PC-9 (cell line): ENCODE data around the gene HDAC11. TPM values are rescaled to one million over a fixed set of nuclear protein-coding genes. Genes with fewer than 3 reads are reported as not detected.
"Not testable (repeated sequence)": the region's sequence is repeated elsewhere in the genome, so short reads cannot be mapped to it uniquely, and the experiment has no call there.

ENCODE experiments used
- BruUV-seq: library from RNA; stranded (reverse); fragments of 400-500 nt; replicated peaks from 2 replicates; lab custom pipeline; 2021; lab: Mats Ljungman, UMichigan
- CTCF ChIA-PET: fragments of 300-600 bp; sonication (Branson Sonifier 250); formaldehyde crosslinking; loops from one replicate; lab custom pipeline; 2022; ENCODE audit warnings: antibody characterized with exemption; lab: Charles Lee
- POLR2A ChIA-PET: fragments of 300-600 bp; sonication (Branson Sonifier 250); formaldehyde crosslinking; loops from one replicate; lab custom pipeline; 2022; ENCODE audit warnings: antibody characterized with exemption; ENCODE audit not compliant: unreplicated experiment; lab: Charles Lee
- DNase-seq, 2 experiments: peaks; one replicate each; pipeline versions ENCODE4 v3.0.0 to v3.0.0-alpha.2; 2015 to 2022; ENCODE audit warnings: mixed read lengths in 1 of 2
- H2AFZ ChIP-seq: fragments of 200-600 bp; sonication (generic); 2 replicates; pipeline ENCODE4 v1.8.1; 2017; ENCODE audit warnings: antibody characterized with exemption
- H3F3A ChIP-seq: fragments of 200-600 bp; sonication (generic); 2 replicates; pipeline ENCODE4 v1.8.1; 2017; ENCODE audit warnings: antibody characterized with exemption, mild to moderate bottlenecking, low read depth; ENCODE audit not compliant: insufficient read depth
- H3K27ac ChIP-seq: fragments of 200-600 bp; sonication (generic); 2 replicates; pipeline ENCODE4 v1.6.1; 2016; ENCODE audit warnings: mixed run types
- H3K27me3 ChIP-seq: fragments of 200-600 bp; sonication (generic); 2 replicates; pipeline ENCODE4 v1.6.1; 2016; ENCODE audit warnings: low read depth, mixed run types; ENCODE audit not compliant: insufficient read depth
- H3K36me3 ChIP-seq: fragments of 200-600 bp; sonication (generic); 2 replicates; pipeline ENCODE4 v1.6.1; 2016; ENCODE audit warnings: low read depth, mixed run types
- H3K4me1 ChIP-seq: fragments of 200-600 bp; sonication (generic); replicated peaks from 2 replicates; pipeline ENCODE4 v1.6.1; 2016; ENCODE audit warnings: mixed run types; ENCODE audit not compliant: insufficient read depth
- H3K4me2 ChIP-seq: fragments of 200-600 bp; sonication (generic); 2 replicates; pipeline ENCODE4 v1.6.1; 2017; ENCODE audit warnings: mixed run types
- H3K4me3 ChIP-seq: fragments of 200-600 bp; sonication (generic); 2 replicates; pipeline ENCODE4 v1.6.1; 2016; ENCODE audit warnings: mixed run types
- H3K79me2 ChIP-seq: fragments of 200-600 bp; sonication (generic); 2 replicates; pipeline ENCODE4 v1.6.1; 2017; ENCODE audit warnings: low read depth, mixed run types
- H3K9me2 ChIP-seq: fragments of 200-600 bp; sonication (generic); 2 replicates; pipeline ENCODE4 v1.8.1; 2017; ENCODE audit warnings: mild to moderate bottlenecking; ENCODE audit not compliant: insufficient read depth
- H3K9me3 ChIP-seq: fragments of 200-600 bp; sonication (generic); 2 replicates; pipeline ENCODE4 v1.8.1; 2016; ENCODE audit warnings: low read depth; ENCODE audit not compliant: insufficient read depth
- H4K20me1 ChIP-seq: fragments of 200-600 bp; sonication (generic); 2 replicates; pipeline ENCODE4 v1.8.1; 2017; ENCODE audit not compliant: insufficient read depth
- EZH2 ChIP-seq: fragments of 200-600 bp; sonication (generic); IDR thresholded peaks from 2 replicates; pipeline ENCODE4 v1.8.0; 2017; ENCODE audit warnings: antibody characterized with exemption, low read depth
- intact Hi-C: fragments of 100-400 bp; cut with micrococcal nuclease; formaldehyde crosslinking; loops from one replicate; pipeline ENCODE4 v1.10.0; 2022; ENCODE audit not compliant: unreplicated experiment
- total RNA-seq: library from RNA; stranded (reverse); gene quantifications from 2 replicates; pipeline ENCODE4 v1.2.3, GENCODE V29; 2021
- TF ChIP-seq, protein P1 (sequence below): fragments of 200-600 bp; sonication (generic); conservative IDR thresholded peaks from 2 replicates; pipeline ENCODE4 v1.6.1; 2017; ENCODE audit warnings: mixed run types, antibody characterized with exemption, mild to moderate bottlenecking, moderate library complexity

HDAC11 gene
- total RNA-seq, 1 experiment from 2014 or later = 18.4 TPM

DNA sequence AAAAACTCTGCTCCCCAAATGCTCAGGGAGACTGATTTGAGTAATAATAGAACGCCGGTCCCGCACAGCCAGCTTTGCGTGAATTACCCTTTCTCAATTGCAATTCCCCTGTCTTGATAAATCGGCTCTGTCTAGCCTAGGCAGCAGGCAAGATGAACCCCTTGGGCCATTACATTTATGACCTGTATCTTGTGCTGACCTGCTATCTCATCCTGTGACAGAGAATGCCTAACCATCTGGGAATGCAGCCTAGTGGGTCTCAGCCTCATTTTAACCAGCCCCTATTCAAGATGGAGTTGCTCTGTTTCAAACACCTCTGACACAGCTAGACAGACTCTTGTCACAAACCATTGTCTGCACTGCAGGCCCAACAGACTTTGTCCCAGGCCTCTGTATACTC lies 46.2 kb upstream of the HDAC11 start:
- no peak for TF ChIP-seq EZH2
- TF ChIP-seq, protein P1, sequence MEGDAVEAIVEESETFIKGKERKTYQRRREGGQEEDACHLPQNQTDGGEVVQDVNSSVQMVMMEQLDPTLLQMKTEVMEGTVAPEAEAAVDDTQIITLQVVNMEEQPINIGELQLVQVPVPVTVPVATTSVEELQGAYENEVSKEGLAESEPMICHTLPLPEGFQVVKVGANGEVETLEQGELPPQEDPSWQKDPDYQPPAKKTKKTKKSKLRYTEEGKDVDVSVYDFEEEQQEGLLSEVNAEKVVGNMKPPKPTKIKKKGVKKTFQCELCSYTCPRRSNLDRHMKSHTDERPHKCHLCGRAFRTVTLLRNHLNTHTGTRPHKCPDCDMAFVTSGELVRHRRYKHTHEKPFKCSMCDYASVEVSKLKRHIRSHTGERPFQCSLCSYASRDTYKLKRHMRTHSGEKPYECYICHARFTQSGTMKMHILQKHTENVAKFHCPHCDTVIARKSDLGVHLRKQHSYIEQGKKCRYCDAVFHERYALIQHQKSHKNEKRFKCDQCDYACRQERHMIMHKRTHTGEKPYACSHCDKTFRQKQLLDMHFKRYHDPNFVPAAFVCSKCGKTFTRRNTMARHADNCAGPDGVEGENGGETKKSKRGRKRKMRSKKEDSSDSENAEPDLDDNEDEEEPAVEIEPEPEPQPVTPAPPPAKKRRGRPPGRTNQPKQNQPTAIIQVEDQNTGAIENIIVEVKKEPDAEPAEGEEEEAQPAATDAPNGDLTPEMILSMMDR = no peak
- Histone ChIP-seq H3K4me1 (no peaks in the 10 kb centered on the region), H3K36me3 (no peaks in the 10 kb centered on the region), H3F3A (no peaks in the 10 kb centered on the region; the same call in 1 of the 2 replicates), H3K9me3 (no peaks in the 10 kb centered on the region), H2AFZ (no peak overlapping the region), H3K79me2 (no peaks in the 10 kb centered on the region), H3K27me3 (no peaks in the 10 kb centered on the region), H3K4me3 (no peak overlapping the region), H3K27ac (no peak overlapping the region), H3K9me2 (no peaks in the 10 kb centered on the region), H3K4me2 (no peak overlapping the region), H4K20me1 (no peaks in the 10 kb centered on the region)
- ChIA-PET POLR2A (no interaction called here), CTCF (no interaction called here)
- no peak for DNase-seq
- intact Hi-C loops = no loop called here
- BruUV-seq = no TSS peak

DNA sequence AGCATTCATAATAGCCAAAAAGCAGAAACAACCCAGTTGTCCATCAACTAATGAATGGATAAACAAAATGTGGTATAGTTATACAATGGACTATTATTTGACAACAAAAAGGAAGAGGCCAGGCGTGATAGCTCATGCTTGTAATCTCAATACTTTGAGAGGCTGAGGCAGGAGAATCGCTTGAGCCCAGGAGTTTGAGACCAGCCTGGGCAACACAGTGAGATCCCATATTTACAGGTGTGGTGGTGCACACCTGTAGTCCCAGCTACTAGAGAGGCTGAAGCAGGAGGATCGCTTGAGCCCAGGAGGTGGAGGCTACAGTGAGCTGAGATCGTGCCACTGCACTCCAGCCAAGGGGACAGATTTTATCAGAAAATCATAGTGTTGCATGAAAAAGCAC lies 43.9 kb upstream of the HDAC11 start:
- POLR2A ChIA-PET, H3K27ac ChIP-seq, DNase-seq, H3K4me1 ChIP-seq, H3K27me3 ChIP-seq, CTCF ChIA-PET, H3K9me2 ChIP-seq, intact Hi-C loops, H3K9me3 ChIP-seq, H3F3A ChIP-seq, H3K36me3 ChIP-seq, BruUV-seq, H3K79me2 ChIP-seq, H2AFZ ChIP-seq, H3K4me3 ChIP-seq, H3K4me2 ChIP-seq, H4K20me1 ChIP-seq: not testable (repeated sequence)

DNA sequence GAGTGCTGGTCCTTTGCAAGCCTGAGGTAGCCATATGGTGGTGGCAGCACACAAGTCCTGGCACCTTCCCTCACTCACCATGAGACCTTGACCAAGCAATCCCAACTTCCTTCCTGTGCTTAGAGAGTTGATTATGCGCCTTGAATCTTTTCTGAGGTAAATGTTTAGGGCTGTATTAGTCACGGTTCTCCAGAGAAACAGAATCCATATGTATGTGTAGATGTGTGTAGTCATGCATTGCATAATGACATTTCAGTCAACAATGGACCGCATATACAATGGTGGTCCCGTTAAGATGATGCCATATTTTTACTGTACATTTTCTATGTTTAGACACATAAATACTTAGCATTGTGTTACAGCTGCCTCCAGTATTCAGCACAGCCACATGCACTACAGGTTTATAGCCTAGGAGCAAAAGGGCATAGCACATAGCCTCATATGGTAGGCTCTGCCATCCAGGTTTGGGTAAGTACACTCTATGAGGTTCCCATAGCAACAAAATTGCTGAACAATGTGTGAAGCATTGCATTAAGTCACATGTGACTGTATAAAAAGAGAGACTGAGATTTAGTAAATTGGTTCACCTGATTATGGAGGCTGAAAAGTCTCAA lies 39.8 kb upstream of the HDAC11 start:
- H3K9me3 ChIP-seq = no peaks in the 10 kb centered on the region
- TF ChIP-seq, protein P1 = no peak
- POLR2A ChIA-PET = no interaction called here
- no peak overlapping the region for H3K4me3 ChIP-seq
- no peak for DNase-seq
- H2AFZ ChIP-seq = no peak overlapping the region
- no peak overlapping the region for H3K27ac ChIP-seq
- CTCF ChIA-PET = no interaction called here
- H3K4me2 ChIP-seq = no peak overlapping the region
- H3K79me2 ChIP-seq = no peaks in the 10 kb centered on the region
- no peaks in the 10 kb centered on the region for H3K4me1 ChIP-seq
- intact Hi-C loops = no loop called here
- no peaks in the 10 kb centered on the region for H3K9me2 ChIP-seq
- H3K36me3 ChIP-seq = no peaks in the 10 kb centered on the region
- BruUV-seq = no TSS peak
- H3F3A ChIP-seq = no peaks in the 10 kb centered on the region
- no peaks in the 10 kb centered on the region for H3K27me3 ChIP-seq
- no peaks in the 10 kb centered on the region for H4K20me1 ChIP-seq

DNA sequence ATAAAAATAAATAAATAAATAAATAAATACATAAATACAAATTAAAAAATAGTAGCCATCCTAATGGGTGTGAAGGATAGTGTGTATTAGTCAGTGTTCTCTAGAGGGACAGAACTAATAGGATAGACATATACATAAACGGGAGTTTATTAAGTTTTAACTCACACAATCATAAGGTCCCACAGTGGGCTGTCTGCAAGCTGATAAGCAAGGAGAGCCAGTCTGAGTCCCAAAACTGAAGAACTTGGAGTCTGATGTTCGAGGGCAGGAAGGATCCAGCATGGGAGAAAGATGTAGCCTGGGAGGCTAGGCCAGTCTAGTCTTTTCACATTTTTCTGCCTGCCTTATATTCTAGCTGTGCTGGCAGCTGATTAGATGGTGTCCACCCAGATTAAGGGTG lies 37.2 kb upstream of the HDAC11 start:
- H3K4me3 ChIP-seq, H3K27ac ChIP-seq, H3K9me2 ChIP-seq, DNase-seq, H3K36me3 ChIP-seq, intact Hi-C loops, H3K4me2 ChIP-seq, H3K9me3 ChIP-seq, H3F3A ChIP-seq, H2AFZ ChIP-seq, CTCF ChIA-PET, H3K27me3 ChIP-seq, H3K79me2 ChIP-seq, H4K20me1 ChIP-seq, H3K4me1 ChIP-seq, BruUV-seq: not testable (repeated sequence)
- POLR2A ChIA-PET = interaction anchor here (0.8 kb wide), 1 partner anchor 25 kb away, joined by 10 read pairs; no protein-coding TSS in a partner anchor
